HCT116 (cell line): Measurements from ENCODE around the gene LMOD3.

ENCODE experiments used
- CEBPB ChIP-seq: IDR thresholded peaks from 2 replicates; pipeline ENCODE4 v1.6.1; 2012; ENCODE audit warnings: low read depth
- EGR1 ChIP-seq: IDR thresholded peaks from 2 replicates; pipeline ENCODE4 v1.6.1; 2012; ENCODE audit warnings: low read depth
- EZH2 ChIP-seq: fragments of 200-600 bp; sonication (generic); IDR thresholded peaks from 2 replicates; pipeline ENCODE4 v1.6.1; 2017; ENCODE audit warnings: antibody characterized with exemption, mixed run types
- EZH2phosphoT487 ChIP-seq: fragments of 200-600 bp; IDR thresholded peaks from 2 replicates; pipeline ENCODE4 v1.6.1; 2018; ENCODE audit warnings: antibody characterized with exemption, borderline replicate concordance
- FOSL1 ChIP-seq: IDR thresholded peaks from 2 replicates; pipeline ENCODE4 v1.6.1; 2012; ENCODE audit warnings: low read depth
- POLR2A ChIP-seq: IDR thresholded peaks from 2 replicates; pipeline ENCODE4 v1.7.0; 2011; ENCODE audit warnings: borderline replicate concordance; ENCODE audit not compliant: insufficient read depth, insufficient read length; ENCODE audit errors: extremely low read depth
- POLR2AphosphoS5 ChIP-seq: IDR thresholded peaks from 2 replicates; pipeline ENCODE4 v1.6.1; 2011; ENCODE audit warnings: mild to moderate bottlenecking, low read depth, low read length, moderate library complexity
- RAD21 ChIP-seq: IDR thresholded peaks from 2 replicates; pipeline ENCODE4 v1.6.1; 2012; ENCODE audit warnings: low read depth, mild to moderate bottlenecking
- SIN3A ChIP-seq: IDR thresholded peaks from 2 replicates; pipeline ENCODE4 v1.6.1; 2012; ENCODE audit warnings: low read depth
- YY1 ChIP-seq: IDR thresholded peaks from 2 replicates; pipeline ENCODE4 v1.6.1; 2011; ENCODE audit warnings: low read length, low read depth, moderate library complexity, mild to moderate bottlenecking; ENCODE audit not compliant: insufficient replicate concordance; ENCODE audit errors: extremely low read depth
- ZFX ChIP-seq: fragments of 450-650 bp; IDR thresholded peaks from 2 replicates; pipeline ENCODE4 v1.6.1; 2017
- TF ChIP-seq, protein P1 (sequence below), 3 experiments: fragments of 200-600 bp in 1 of 3; sonication (generic) in 1 of 3; IDR thresholded peaks in 2 of 3; conservative IDR thresholded peaks in 1 of 3; 2 replicates each; pipeline ENCODE4 v1.5.1; 2012 to 2017; ENCODE audit warnings: low read depth in 2 of 3, low read length in 2 of 3, antibody characterized with exemption in 1 of 3, borderline replicate concordance in 1 of 3, control low read depth in 1 of 3, mild to moderate bottlenecking in 1 of 3, mixed read lengths in 1 of 3, mixed run types in 1 of 3, moderate library complexity in 1 of 3; ENCODE audit not compliant: insufficient read depth in 1 of 3
- TF ChIP-seq, protein P2 (sequence below): IDR thresholded peaks from 2 replicates; pipeline ENCODE4 v1.6.1; 2012; ENCODE audit warnings: low read depth
- TF ChIP-seq, protein P3 (sequence below): IDR thresholded peaks from 2 replicates; pipeline ENCODE4 v1.6.1; 2012

DNA sequence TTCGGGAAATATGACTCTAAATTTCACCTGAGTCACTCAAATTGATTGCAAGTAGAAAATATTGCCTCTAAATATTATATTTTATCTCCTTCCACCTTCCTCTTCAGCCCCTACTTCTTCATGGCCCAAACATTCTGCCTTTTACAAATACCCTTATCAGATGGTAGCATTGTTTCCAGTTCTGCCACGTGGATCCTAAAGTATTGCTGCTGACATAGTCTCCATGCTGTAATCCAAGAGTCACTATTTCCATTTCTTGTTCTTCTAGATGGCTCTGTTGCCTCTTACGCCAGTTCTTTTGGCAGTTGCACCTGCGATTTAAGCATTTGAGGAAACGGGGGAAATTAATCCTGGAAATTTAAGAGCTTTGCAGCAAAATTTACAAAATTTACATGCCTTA, 13.6 kb downstream of the LMOD3 start:
- TF ChIP-seq EGR1 = no peak
- TF ChIP-seq EZH2 = no peak
- TF ChIP-seq, protein P1, sequence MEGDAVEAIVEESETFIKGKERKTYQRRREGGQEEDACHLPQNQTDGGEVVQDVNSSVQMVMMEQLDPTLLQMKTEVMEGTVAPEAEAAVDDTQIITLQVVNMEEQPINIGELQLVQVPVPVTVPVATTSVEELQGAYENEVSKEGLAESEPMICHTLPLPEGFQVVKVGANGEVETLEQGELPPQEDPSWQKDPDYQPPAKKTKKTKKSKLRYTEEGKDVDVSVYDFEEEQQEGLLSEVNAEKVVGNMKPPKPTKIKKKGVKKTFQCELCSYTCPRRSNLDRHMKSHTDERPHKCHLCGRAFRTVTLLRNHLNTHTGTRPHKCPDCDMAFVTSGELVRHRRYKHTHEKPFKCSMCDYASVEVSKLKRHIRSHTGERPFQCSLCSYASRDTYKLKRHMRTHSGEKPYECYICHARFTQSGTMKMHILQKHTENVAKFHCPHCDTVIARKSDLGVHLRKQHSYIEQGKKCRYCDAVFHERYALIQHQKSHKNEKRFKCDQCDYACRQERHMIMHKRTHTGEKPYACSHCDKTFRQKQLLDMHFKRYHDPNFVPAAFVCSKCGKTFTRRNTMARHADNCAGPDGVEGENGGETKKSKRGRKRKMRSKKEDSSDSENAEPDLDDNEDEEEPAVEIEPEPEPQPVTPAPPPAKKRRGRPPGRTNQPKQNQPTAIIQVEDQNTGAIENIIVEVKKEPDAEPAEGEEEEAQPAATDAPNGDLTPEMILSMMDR (IDR thresholded peaks at IDR 0.05 in 2 of 3, conservative IDR thresholded peaks at IDR 0.05 in 1 of 3; ENCODE audit: borderline replicate concordance in 1 of 3, insufficient read depth in 1 of 3, low read depth in 2 of 3, low read length in 2 of 3) = no peak
- TF ChIP-seq, protein P2, sequence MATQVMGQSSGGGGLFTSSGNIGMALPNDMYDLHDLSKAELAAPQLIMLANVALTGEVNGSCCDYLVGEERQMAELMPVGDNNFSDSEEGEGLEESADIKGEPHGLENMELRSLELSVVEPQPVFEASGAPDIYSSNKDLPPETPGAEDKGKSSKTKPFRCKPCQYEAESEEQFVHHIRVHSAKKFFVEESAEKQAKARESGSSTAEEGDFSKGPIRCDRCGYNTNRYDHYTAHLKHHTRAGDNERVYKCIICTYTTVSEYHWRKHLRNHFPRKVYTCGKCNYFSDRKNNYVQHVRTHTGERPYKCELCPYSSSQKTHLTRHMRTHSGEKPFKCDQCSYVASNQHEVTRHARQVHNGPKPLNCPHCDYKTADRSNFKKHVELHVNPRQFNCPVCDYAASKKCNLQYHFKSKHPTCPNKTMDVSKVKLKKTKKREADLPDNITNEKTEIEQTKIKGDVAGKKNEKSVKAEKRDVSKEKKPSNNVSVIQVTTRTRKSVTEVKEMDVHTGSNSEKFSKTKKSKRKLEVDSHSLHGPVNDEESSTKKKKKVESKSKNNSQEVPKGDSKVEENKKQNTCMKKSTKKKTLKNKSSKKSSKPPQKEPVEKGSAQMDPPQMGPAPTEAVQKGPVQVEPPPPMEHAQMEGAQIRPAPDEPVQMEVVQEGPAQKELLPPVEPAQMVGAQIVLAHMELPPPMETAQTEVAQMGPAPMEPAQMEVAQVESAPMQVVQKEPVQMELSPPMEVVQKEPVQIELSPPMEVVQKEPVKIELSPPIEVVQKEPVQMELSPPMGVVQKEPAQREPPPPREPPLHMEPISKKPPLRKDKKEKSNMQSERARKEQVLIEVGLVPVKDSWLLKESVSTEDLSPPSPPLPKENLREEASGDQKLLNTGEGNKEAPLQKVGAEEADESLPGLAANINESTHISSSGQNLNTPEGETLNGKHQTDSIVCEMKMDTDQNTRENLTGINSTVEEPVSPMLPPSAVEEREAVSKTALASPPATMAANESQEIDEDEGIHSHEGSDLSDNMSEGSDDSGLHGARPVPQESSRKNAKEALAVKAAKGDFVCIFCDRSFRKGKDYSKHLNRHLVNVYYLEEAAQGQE = no peak
- TF ChIP-seq YY1 = no peak
- no peak for TF ChIP-seq CEBPB
- TF ChIP-seq EZH2phosphoT487 = no peak
- no peak for TF ChIP-seq POLR2A
- TF ChIP-seq POLR2AphosphoS5 = no peak
- TF ChIP-seq SIN3A = no peak
- no peak for TF ChIP-seq RAD21
- TF ChIP-seq FOSL1 = no peak
- TF ChIP-seq, protein P3, sequence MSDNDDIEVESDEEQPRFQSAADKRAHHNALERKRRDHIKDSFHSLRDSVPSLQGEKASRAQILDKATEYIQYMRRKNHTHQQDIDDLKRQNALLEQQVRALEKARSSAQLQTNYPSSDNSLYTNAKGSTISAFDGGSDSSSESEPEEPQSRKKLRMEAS = no peak
- TF ChIP-seq ZFX = no peak
